Activated T-cell treated with anti-CD3 and anti-CD28 coated beads, Interleukin-2, amount 50 U/mL, for 24 hours (primary cell): ENCODE data around the gene CRABP1.
A peak's percentile ranks its signal among the peaks of the same experiment; 100 is the strongest.

ENCODE experiments used
- DNase-seq: peaks from one replicate; pipeline ENCODE4 v3.0.0-alpha.2; 2020
- H3K27ac Mint-ChIP-seq: 2 replicates; pipeline ENCODE4 v1.8.0; 2020; ENCODE audit warnings: mild to moderate bottlenecking, mixed read lengths
- H3K27me3 Mint-ChIP-seq: 2 replicates; pipeline ENCODE4 v1.8.0; 2020; ENCODE audit warnings: mixed read lengths
- H3K36me3 Mint-ChIP-seq: 2 replicates; pipeline ENCODE4 v1.8.0; 2020; ENCODE audit warnings: low read depth, mixed read lengths
- H3K4me1 Mint-ChIP-seq: 2 replicates; pipeline ENCODE4 v1.8.0; 2020; ENCODE audit warnings: low read depth, mixed read lengths
- H3K4me3 Mint-ChIP-seq: 2 replicates; pipeline ENCODE4 v1.8.0; 2020; ENCODE audit warnings: mild to moderate bottlenecking, moderate library complexity, mixed read lengths
- H3K9me3 Mint-ChIP-seq: 2 replicates; pipeline ENCODE4 v1.8.0; 2020; ENCODE audit warnings: mixed read lengths

Gene CRABP1

GRCh38 chr15:78340231-78341056, at the start of gene CRABP1:
Gene CRABP1 (plus strand): TSS chr15:78340353. CDS start chr15:78340429, 76 bp downstream.
- no peak within 1 kb of the TSS for H3K27ac Mint-ChIP-seq
- H3K36me3 Mint-ChIP-seq = no peaks in the 10 kb centered on the region
- peaks cover 4% of the 10 kb centered on the region for H3K4me1 Mint-ChIP-seq
- peak; percentile 31 for DNase-seq
- H3K9me3 Mint-ChIP-seq = no peaks in the 10 kb centered on the region
- H3K27me3 Mint-ChIP-seq = peaks cover 63% of the 10 kb centered on the region
- H3K4me3 Mint-ChIP-seq = no peak within 1 kb of the TSS

- Mint-ChIP-seq H3K27ac (no peak overlapping the region), H3K9me3 (no peaks in the 10 kb centered on the region), H3K4me1 (peaks cover 3% of the 10 kb centered on the region), H3K27me3 (no peaks in the 10 kb centered on the region), H3K36me3 (peaks cover 92% of the 10 kb centered on the region), H3K4me3 (no peak overlapping the region)
- DNase-seq = no peak
Observed at GRCh38 chr15:78291052-78291451, 49.1 kb upstream of the CRABP1 start.

- H3K36me3 Mint-ChIP-seq = peaks cover 86% of the 10 kb centered on the region
- H3K9me3 Mint-ChIP-seq = no peaks in the 10 kb centered on the region
- peaks cover 3% of the 10 kb centered on the region for H3K4me1 Mint-ChIP-seq
- H3K27ac Mint-ChIP-seq = no peak overlapping the region
- no peak for DNase-seq
- no peak overlapping the region for H3K4me3 Mint-ChIP-seq
- H3K27me3 Mint-ChIP-seq = no peaks in the 10 kb centered on the region
Observed at GRCh38 chr15:78291698-78292097, 48.5 kb upstream of the CRABP1 start.

GRCh38 chr15:78292219-78292618, 47.9 kb upstream of the CRABP1 start:
- no peak overlapping the region for H3K27ac Mint-ChIP-seq
- peaks cover 84% of the 10 kb centered on the region for H3K36me3 Mint-ChIP-seq
- no peak overlapping the region for H3K4me3 Mint-ChIP-seq
- H3K27me3 Mint-ChIP-seq = no peaks in the 10 kb centered on the region
- no peak for DNase-seq
- no peaks in the 10 kb centered on the region for H3K9me3 Mint-ChIP-seq
- peaks cover 8% of the 10 kb centered on the region for H3K4me1 Mint-ChIP-seq

GRCh38 chr15:78299101-78299930, 40.8 kb upstream of the CRABP1 start, which contains the start of gene SKIC8:
Gene SKIC8 (minus strand): TSS chr15:78299609. CDS start chr15:78295686, 3,923 bp downstream.
- peaks cover 29% of the 10 kb centered on the region for H3K36me3 Mint-ChIP-seq
- no peaks in the 10 kb centered on the region for H3K27me3 Mint-ChIP-seq
- H3K4me1 Mint-ChIP-seq = peaks cover 43% of the 10 kb centered on the region
- no peaks in the 10 kb centered on the region for H3K9me3 Mint-ChIP-seq
- peak; percentile 95 for DNase-seq
- H3K4me3 Mint-ChIP-seq = peak within 1 kb of the TSS; percentile 95
- H3K27ac Mint-ChIP-seq = peak within 1 kb of the TSS; percentile 93

- H3K4me3 Mint-ChIP-seq = no peak overlapping the region
- peaks cover 40% of the 10 kb centered on the region for H3K4me1 Mint-ChIP-seq
- H3K27ac Mint-ChIP-seq = no peak overlapping the region
- no peaks in the 10 kb centered on the region for H3K9me3 Mint-ChIP-seq
- no peak for DNase-seq
- peaks cover 2% of the 10 kb centered on the region for H3K27me3 Mint-ChIP-seq
- peaks cover 17% of the 10 kb centered on the region for H3K36me3 Mint-ChIP-seq
Observed at GRCh38 chr15:78301326-78301725, 38.8 kb upstream of the CRABP1 start.

- peaks cover 39% of the 10 kb centered on the region for H3K4me1 Mint-ChIP-seq
- no peak overlapping the region for H3K27ac Mint-ChIP-seq
- H3K27me3 Mint-ChIP-seq = peaks cover 2% of the 10 kb centered on the region
- no peaks in the 10 kb centered on the region for H3K9me3 Mint-ChIP-seq
- H3K4me3 Mint-ChIP-seq = no peak overlapping the region
- no peak for DNase-seq
- H3K36me3 Mint-ChIP-seq = peaks cover 16% of the 10 kb centered on the region
Observed at GRCh38 chr15:78301828-78302227, 38.3 kb upstream of the CRABP1 start.

- Mint-ChIP-seq H3K4me3 (no peak overlapping the region), H3K36me3 (peaks cover 12% of the 10 kb centered on the region), H3K27me3 (peaks cover 2% of the 10 kb centered on the region), H3K9me3 (no peaks in the 10 kb centered on the region), H3K4me1 (peaks cover 31% of the 10 kb centered on the region), H3K27ac (peak overlapping the region; percentile 33)
- DNase-seq = no peak
Observed at GRCh38 chr15:78302579-78303312, 37.4 kb upstream of the CRABP1 start.

- Mint-ChIP-seq H3K27me3 (peaks cover 11% of the 10 kb centered on the region), H3K9me3 (no peaks in the 10 kb centered on the region), H3K36me3 (peaks cover 3% of the 10 kb centered on the region), H3K4me1 (peaks cover 19% of the 10 kb centered on the region), H3K27ac (no peak overlapping the region), H3K4me3 (no peak overlapping the region)
- no peak for DNase-seq
Observed at GRCh38 chr15:78304216-78305066, 35.7 kb upstream of the CRABP1 start.

GRCh38 chr15:78306176-78306774, 33.9 kb upstream of the CRABP1 start:
- Mint-ChIP-seq H3K9me3 (no peaks in the 10 kb centered on the region), H3K4me1 (peaks cover 12% of the 10 kb centered on the region), H3K27ac (no peak overlapping the region), H3K27me3 (peaks cover 11% of the 10 kb centered on the region), H3K36me3 (no peaks in the 10 kb centered on the region), H3K4me3 (no peak overlapping the region)
- DNase-seq = no peak

- DNase-seq = no peak
Observed at GRCh38 chr15:78307976-78308375, 32.2 kb upstream of the CRABP1 start.

GRCh38 chr15:78308422-78309032, 31.6 kb upstream of the CRABP1 start:
- Mint-ChIP-seq H3K4me1 (no peaks in the 10 kb centered on the region), H3K4me3 (no peak overlapping the region), H3K27me3 (peaks cover 11% of the 10 kb centered on the region), H3K27ac (no peak overlapping the region), H3K9me3 (no peaks in the 10 kb centered on the region), H3K36me3 (no peaks in the 10 kb centered on the region)
- DNase-seq = peak; percentile 63

More at GRCh38 chr15:78307976-78308375, 32.2 kb upstream of the CRABP1 start:
- no peaks in the 10 kb centered on the region for H3K9me3 Mint-ChIP-seq
- H3K4me3 Mint-ChIP-seq = no peak overlapping the region
- no peaks in the 10 kb centered on the region for H3K36me3 Mint-ChIP-seq
- no peak overlapping the region for H3K27ac Mint-ChIP-seq
- peaks cover 11% of the 10 kb centered on the region for H3K27me3 Mint-ChIP-seq
- H3K4me1 Mint-ChIP-seq = peaks cover under 1% of the 10 kb centered on the region

GRCh38 chr15:78311292-78311691, 28.9 kb upstream of the CRABP1 start:
- Mint-ChIP-seq H3K9me3 (no peaks in the 10 kb centered on the region), H3K27ac (no peak overlapping the region), H3K4me3 (no peak overlapping the region), H3K36me3 (no peaks in the 10 kb centered on the region), H3K4me1 (no peaks in the 10 kb centered on the region), H3K27me3 (peaks cover 9% of the 10 kb centered on the region)
- DNase-seq = no peak
